ENCODE data around the gene SH3BP5.

SH3BP5 gene

GRCh38 chr3:15326673-15327072 is 5.7 kb downstream of the SH3BP5 start:
- peaks cover 9% of the 10 kb centered on the region for H3K27me3 ChIP-seq (ENCODE audit: insufficient read depth, low read length)

GRCh38 chr3:15326037-15326436 is 6.3 kb downstream of the SH3BP5 start:
- H3K36me3 ChIP-seq (ENCODE audit: insufficient read depth, low read length): no peaks in the 10 kb centered on the region
- H3K9me3 ChIP-seq (ENCODE audit: low read length): no peaks in the 10 kb centered on the region
- peaks cover 6% of the 10 kb centered on the region for H3K27me3 ChIP-seq (ENCODE audit: insufficient read depth, low read length)
- no peaks in the 10 kb centered on the region for H3K4me1 ChIP-seq (ENCODE audit: insufficient read depth, low read length)
- no peak overlapping the region for H3K4me3 ChIP-seq (ENCODE audit: low read length)
- H2AFZ ChIP-seq (ENCODE audit: low read depth, low read length): no peak overlapping the region

More at GRCh38 chr3:15326673-15327072, 5.7 kb downstream of the SH3BP5 start:
- Histone ChIP-seq H3K36me3 (ENCODE audit: insufficient read depth, low read length) (no peaks in the 10 kb centered on the region), H3K4me1 (ENCODE audit: insufficient read depth, low read length) (peaks cover 5% of the 10 kb centered on the region), H2AFZ (ENCODE audit: low read depth, low read length) (no peak overlapping the region), H3K4me3 (ENCODE audit: low read length) (no peak overlapping the region), H3K9me3 (ENCODE audit: low read length) (no peaks in the 10 kb centered on the region)

GRCh38 chr3:15325228-15325627 is 7.2 kb downstream of the SH3BP5 start:
- Histone ChIP-seq H3K4me3 (ENCODE audit: low read length) (no peak overlapping the region), H3K36me3 (ENCODE audit: insufficient read depth, low read length) (no peaks in the 10 kb centered on the region)

GRCh38 chr3:15324379-15324808 is 8.0 kb downstream of the SH3BP5 start:
- H2AFZ ChIP-seq (ENCODE audit: low read depth, low read length): no peak overlapping the region
- H3K27me3 ChIP-seq (ENCODE audit: insufficient read depth, low read length): no peaks in the 10 kb centered on the region
- no peaks in the 10 kb centered on the region for H3K36me3 ChIP-seq (ENCODE audit: insufficient read depth, low read length)
- no peak overlapping the region for H3K4me3 ChIP-seq (ENCODE audit: low read length)
- H3K4me1 ChIP-seq (ENCODE audit: insufficient read depth, low read length): peaks cover 3% of the 10 kb centered on the region
- no peaks in the 10 kb centered on the region for H3K9me3 ChIP-seq (ENCODE audit: low read length)

More at GRCh38 chr3:15325228-15325627, 7.2 kb downstream of the SH3BP5 start:
- Histone ChIP-seq H3K9me3 (ENCODE audit: low read length) (no peaks in the 10 kb centered on the region), H3K4me1 (ENCODE audit: insufficient read depth, low read length) (no peaks in the 10 kb centered on the region), H2AFZ (ENCODE audit: low read depth, low read length) (no peak overlapping the region), H3K27me3 (ENCODE audit: insufficient read depth, low read length) (peaks cover 4% of the 10 kb centered on the region)

- Histone ChIP-seq H3K36me3 (ENCODE audit: insufficient read depth, low read length) (no peaks in the 10 kb centered on the region), H3K9me3 (ENCODE audit: low read length) (no peaks in the 10 kb centered on the region), H3K4me3 (ENCODE audit: low read length) (no peak overlapping the region), H3K27me3 (ENCODE audit: insufficient read depth, low read length) (no peaks in the 10 kb centered on the region), H2AFZ (ENCODE audit: low read depth, low read length) (no peak overlapping the region), H3K4me1 (ENCODE audit: insufficient read depth, low read length) (peaks cover 3% of the 10 kb centered on the region)
Observed at GRCh38 chr3:15323063-15323462, 9.3 kb downstream of the SH3BP5 start.

- Histone ChIP-seq H3K4me3 (ENCODE audit: low read length) (no peak overlapping the region), H3K27me3 (ENCODE audit: insufficient read depth, low read length) (no peaks in the 10 kb centered on the region), H3K36me3 (ENCODE audit: insufficient read depth, low read length) (no peaks in the 10 kb centered on the region), H3K4me1 (ENCODE audit: insufficient read depth, low read length) (peaks cover 3% of the 10 kb centered on the region), H2AFZ (ENCODE audit: low read depth, low read length) (no peak overlapping the region), H3K9me3 (ENCODE audit: low read length) (no peaks in the 10 kb centered on the region)
Observed at GRCh38 chr3:15321349-15321748, 11.0 kb downstream of the SH3BP5 start.

- H3K9me3 ChIP-seq (ENCODE audit: low read length): no peaks in the 10 kb centered on the region
- no peak overlapping the region for H2AFZ ChIP-seq (ENCODE audit: low read depth, low read length)
- no peaks in the 10 kb centered on the region for H3K36me3 ChIP-seq (ENCODE audit: insufficient read depth, low read length)
- H3K27me3 ChIP-seq (ENCODE audit: insufficient read depth, low read length): no peaks in the 10 kb centered on the region
- peaks cover 3% of the 10 kb centered on the region for H3K4me1 ChIP-seq (ENCODE audit: insufficient read depth, low read length)
- H3K4me3 ChIP-seq (ENCODE audit: low read length): no peak overlapping the region
Observed at GRCh38 chr3:15319575-15319974, 12.8 kb downstream of the SH3BP5 start.

- Histone ChIP-seq H3K27me3 (ENCODE audit: insufficient read depth, low read length) (no peaks in the 10 kb centered on the region), H3K4me1 (ENCODE audit: insufficient read depth, low read length) (peaks cover 3% of the 10 kb centered on the region), H3K4me3 (ENCODE audit: low read length) (no peak overlapping the region), H3K36me3 (ENCODE audit: insufficient read depth, low read length) (no peaks in the 10 kb centered on the region), H3K9me3 (ENCODE audit: low read length) (no peaks in the 10 kb centered on the region), H2AFZ (ENCODE audit: low read depth, low read length) (no peak overlapping the region)
Observed at GRCh38 chr3:15319136-15319535, 13.2 kb downstream of the SH3BP5 start.

GRCh38 chr3:15318661-15319060 is 13.7 kb downstream of the SH3BP5 start:
- H3K9me3 ChIP-seq (ENCODE audit: low read length): no peaks in the 10 kb centered on the region
- H3K27me3 ChIP-seq (ENCODE audit: insufficient read depth, low read length): no peaks in the 10 kb centered on the region
- H3K36me3 ChIP-seq (ENCODE audit: insufficient read depth, low read length): no peaks in the 10 kb centered on the region
- no peak overlapping the region for H3K4me3 ChIP-seq (ENCODE audit: low read length)
- no peak overlapping the region for H2AFZ ChIP-seq (ENCODE audit: low read depth, low read length)
- H3K4me1 ChIP-seq (ENCODE audit: insufficient read depth, low read length): peaks cover 3% of the 10 kb centered on the region

GRCh38 chr3:15316998-15317435 is 15.4 kb downstream of the SH3BP5 start:
- Histone ChIP-seq H3K4me1 (ENCODE audit: insufficient read depth, low read length) (peaks cover 3% of the 10 kb centered on the region), H3K4me3 (ENCODE audit: low read length) (no peak overlapping the region)

GRCh38 chr3:15315003-15315402 is 17.4 kb downstream of the SH3BP5 start:
- no peak overlapping the region for H3K4me3 ChIP-seq (ENCODE audit: low read length)
- no peaks in the 10 kb centered on the region for H3K36me3 ChIP-seq (ENCODE audit: insufficient read depth, low read length)
- no peaks in the 10 kb centered on the region for H3K27me3 ChIP-seq (ENCODE audit: insufficient read depth, low read length)
- no peaks in the 10 kb centered on the region for H3K9me3 ChIP-seq (ENCODE audit: low read length)
- peaks cover 7% of the 10 kb centered on the region for H3K4me1 ChIP-seq (ENCODE audit: insufficient read depth, low read length)
- H2AFZ ChIP-seq (ENCODE audit: low read depth, low read length): no peak overlapping the region

More at GRCh38 chr3:15316998-15317435, 15.4 kb downstream of the SH3BP5 start:
- H2AFZ ChIP-seq (ENCODE audit: low read depth, low read length): no peak overlapping the region
- no peaks in the 10 kb centered on the region for H3K27me3 ChIP-seq (ENCODE audit: insufficient read depth, low read length)
- no peaks in the 10 kb centered on the region for H3K9me3 ChIP-seq (ENCODE audit: low read length)
- H3K36me3 ChIP-seq (ENCODE audit: insufficient read depth, low read length): no peaks in the 10 kb centered on the region

GRCh38 chr3:15314276-15314675 is 18.1 kb downstream of the SH3BP5 start:
- Histone ChIP-seq H3K4me1 (ENCODE audit: insufficient read depth, low read length) (peaks cover 9% of the 10 kb centered on the region), H3K36me3 (ENCODE audit: insufficient read depth, low read length) (no peaks in the 10 kb centered on the region)

GRCh38 chr3:15313461-15313860 is 18.9 kb downstream of the SH3BP5 start:
- Histone ChIP-seq H3K4me3 (ENCODE audit: low read length) (no peak overlapping the region), H3K27me3 (ENCODE audit: insufficient read depth, low read length) (no peaks in the 10 kb centered on the region), H3K4me1 (ENCODE audit: insufficient read depth, low read length) (peaks cover 9% of the 10 kb centered on the region), H2AFZ (ENCODE audit: low read depth, low read length) (no peak overlapping the region), H3K9me3 (ENCODE audit: low read length) (no peaks in the 10 kb centered on the region), H3K36me3 (ENCODE audit: insufficient read depth, low read length) (no peaks in the 10 kb centered on the region)

More at GRCh38 chr3:15314276-15314675, 18.1 kb downstream of the SH3BP5 start:
- Histone ChIP-seq H3K4me3 (ENCODE audit: low read length) (no peak overlapping the region), H2AFZ (ENCODE audit: low read depth, low read length) (no peak overlapping the region), H3K27me3 (ENCODE audit: insufficient read depth, low read length) (no peaks in the 10 kb centered on the region), H3K9me3 (ENCODE audit: low read length) (no peaks in the 10 kb centered on the region)

GRCh38 chr3:15312550-15312949 is 19.8 kb downstream of the SH3BP5 start:
- H2AFZ ChIP-seq (ENCODE audit: low read depth, low read length): no peak overlapping the region
- no peaks in the 10 kb centered on the region for H3K9me3 ChIP-seq (ENCODE audit: low read length)
- no peaks in the 10 kb centered on the region for H3K27me3 ChIP-seq (ENCODE audit: insufficient read depth, low read length)
- no peaks in the 10 kb centered on the region for H3K36me3 ChIP-seq (ENCODE audit: insufficient read depth, low read length)
- peaks cover 9% of the 10 kb centered on the region for H3K4me1 ChIP-seq (ENCODE audit: insufficient read depth, low read length)
- no peak overlapping the region for H3K4me3 ChIP-seq (ENCODE audit: low read length)

All from neuron (in vitro differentiated cells).